Measurements from ENCODE around the gene ECE1. TPM values are rescaled to one million over a fixed set of nuclear protein-coding genes. Genes with fewer than 3 reads are reported as not detected.

The ECE1 gene
- total and polyA plus RNA-seq, 2 of the 8 experiments (the other 6 are each of a cell fraction or from before 2014, with no cell fraction given): 21.4 to 36.8 TPM

DNA sequence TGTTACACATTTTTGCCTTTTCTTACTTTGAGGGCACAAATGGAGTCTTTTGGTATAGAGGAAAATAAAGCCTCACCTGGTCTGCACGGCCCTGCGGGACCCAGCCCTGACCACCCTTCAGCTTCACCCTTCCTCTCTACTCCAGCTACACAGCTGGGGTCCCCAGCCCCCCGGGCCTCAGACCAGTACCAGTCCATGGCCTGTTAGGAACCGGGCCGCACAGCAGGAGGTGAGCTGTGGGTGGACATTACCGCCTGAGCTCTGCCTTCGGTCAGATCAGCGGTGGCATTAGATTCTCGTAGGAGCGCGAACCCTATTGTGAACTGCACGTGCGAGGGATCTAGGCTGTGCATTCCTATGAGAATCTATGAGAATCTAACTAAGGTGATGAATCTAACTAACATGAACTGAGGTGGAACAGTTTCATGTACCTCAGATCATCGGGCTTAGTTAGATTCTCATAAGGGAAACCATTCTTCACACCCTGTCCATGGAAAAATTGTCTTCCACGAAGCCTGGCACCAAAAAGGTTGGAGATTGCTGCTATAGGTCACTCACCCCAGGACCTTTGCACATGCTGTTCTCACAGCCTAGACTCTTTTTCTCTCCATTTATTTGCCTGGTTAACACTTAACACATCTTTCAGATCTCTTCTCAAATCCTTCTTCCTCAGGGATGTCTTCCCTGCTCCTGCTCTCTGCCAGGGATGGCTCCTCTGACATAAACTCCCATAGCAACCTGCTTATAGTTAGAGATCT is 37.5 kb upstream of the ECE1 start:
- H4K20me1 ChIP-seq (replicated peaks in 1 of 2; ENCODE audit: control insufficient read depth in 1 of 2, insufficient read depth in 2 of 2, low read length in 2 of 2): peaks cover 0 to under 1% of the 10 kb centered on the region in 2 experiments
- H2BK20ac ChIP-seq (ENCODE audit: low read length): no peak overlapping the region
- H4K91ac ChIP-seq (replicated peaks; ENCODE audit: insufficient read length, low read length): peak overlapping the region; percentile 52
- DNase-seq (ENCODE audit: low read depth in 1 of 2, low spot score in 2 of 2) (no peak), FAIRE-seq (no peak)
- H3K9me3 ChIP-seq (ENCODE audit: insufficient read depth in 2 of 2, low read depth in 1 of 2, low read length in 1 of 2): no peaks in the 10 kb centered on the region
- peak overlapping the region; percentile 6 for H2BK120ac ChIP-seq (replicated peaks; ENCODE audit: low read depth, low read length)
- H3K14ac ChIP-seq (ENCODE audit: insufficient read length): no peak overlapping the region
- H2BK15ac ChIP-seq (ENCODE audit: low read length): peak overlapping the region; percentile 96
- no peaks in the 10 kb centered on the region for H3K23me2 ChIP-seq (ENCODE audit: low read depth, low read length)
- H3K4me3 ChIP-seq (ENCODE audit: extremely low read depth in 1 of 4, insufficient read depth in 2 of 4, low read depth in 3 of 4, low read length in 4 of 4): no peak overlapping the region
- ChIA-PET CTCF (ENCODE audit: partially characterized antibody) (interaction anchor here (0.7 to 15.0 kb wide), 13 partner anchors 8 to 95 kb away, joined by 3 to 152 read pairs (median 5); no protein-coding TSS in a partner anchor), POLR2A (ENCODE audit: partially characterized antibody) (interaction anchor here (0.8 to 0.9 kb wide), 2 partner anchors 17 to 66 kb away, joined by 3 read pairs; no protein-coding TSS in a partner anchor)
- H3K18ac ChIP-seq (ENCODE audit: extremely low read depth, low read length): 0 out of 2 replicates have a peak overlapping the region, but pooled peaks have one; percentile 38
- no peak overlapping the region for H4K5ac ChIP-seq (ENCODE audit: insufficient read length, low read depth, low read length)
- peaks cover 0 to under 1% of the 10 kb centered on the region in 2 experiments; a peak in 2 of 4 replicates for H3K79me2 ChIP-seq (ENCODE audit: control insufficient read depth in 1 of 2, insufficient read depth in 2 of 2, low read length in 2 of 2)
- H4K8ac ChIP-seq (ENCODE audit: extremely low read depth, insufficient read depth, low read length): no peak overlapping the region
- no peak overlapping the region for H3K56ac ChIP-seq (replicated peaks; ENCODE audit: insufficient read length, low read depth, low read length)
- 93% methylated on average over 15 of the region's 15 CpGs; no CpG with 5 or more reads in 1 of the 2 experiments for WGBS, 2 experiments (ENCODE audit: extremely low coverage in 1 of 2, insufficient coverage in 1 of 2, insufficient read length in 1 of 2, insufficient replicate concordance in 2 of 2, low coverage in 1 of 2, low lambda C conversion rate in 2 of 2, missing lambda C conversion rate in 1 of 2)
- peak overlapping the region; percentile 68; the same call in 1 of the 2 replicates for H2BK12ac ChIP-seq (ENCODE audit: low read depth, low read length)
- H2AK5ac ChIP-seq (ENCODE audit: low read depth, low read length): peak overlapping the region; percentile 95; the same call in 1 of the 2 replicates
- peaks cover 2% of the 10 kb centered on the region; the same call in 1 of the 2 replicates for H3K79me1 ChIP-seq (ENCODE audit: low read depth, low read length)
- H3K27me3 ChIP-seq (replicated peaks in 1 of 4; ENCODE audit: control insufficient read depth in 3 of 4, extremely low read depth in 1 of 4, insufficient read depth in 3 of 4, low read length in 3 of 4): no peaks in the 10 kb centered on the region
- H3K23ac ChIP-seq (ENCODE audit: insufficient read length): no peak overlapping the region
- no peak overlapping the region for H3K4me2 ChIP-seq (ENCODE audit: insufficient read depth in 1 of 2, low read depth in 2 of 2, low read length in 2 of 2)
- no peak overlapping the region for H2AFZ ChIP-seq (ENCODE audit: low read length)
- no peak overlapping the region for H3K27ac ChIP-seq (ENCODE audit: low read depth, low read length)
- H3K4me1 ChIP-seq (replicated peaks in 1 of 4; ENCODE audit: control insufficient read depth in 3 of 4, insufficient read depth in 4 of 4, low read length in 3 of 4): peaks cover 20 to 62% (median 44%) of the 10 kb centered on the region in 4 experiments
- peak in 1 of 2 experiments; percentile 71; a peak in 1 of 4 replicates for TF ChIP-seq HDAC2 (IDR thresholded peaks at IDR 0.05; ENCODE audit: borderline replicate concordance in 1 of 2, low read depth in 2 of 2, low read length in 2 of 2)
- TF ChIP-seq CTBP2 (IDR thresholded peaks at IDR 0.05; ENCODE audit: borderline replicate concordance, insufficient read depth, insufficient read length, low read length): no peak
- peak; percentile 90; the same call in 1 of the 2 replicates for TF ChIP-seq KDM1A (IDR thresholded peaks at IDR 0.05; ENCODE audit: borderline replicate concordance, low read length)
- H3K36me3 ChIP-seq (ENCODE audit: control insufficient read depth in 2 of 4, insufficient read depth in 4 of 4, low read length in 3 of 4): no peaks in the 10 kb centered on the region
- no peak overlapping the region for H3K4ac ChIP-seq (replicated peaks; ENCODE audit: insufficient read length, low read depth, low read length)
- H3K9ac ChIP-seq (replicated peaks in 1 of 4; ENCODE audit: extremely low read depth in 1 of 4, low read depth in 3 of 4, low read length in 3 of 4): no peak overlapping the region
- H2BK5ac ChIP-seq (ENCODE audit: low read depth, low read length): peak overlapping the region; percentile 80
